Karpas-422 (cell line): ENCODE results near the gene SPINK8. TPM values are rescaled to one million over a fixed set of nuclear protein-coding genes. Genes with fewer than 3 reads are reported as not detected.

Source experiments
- DNase-seq: peaks from one replicate; pipeline ENCODE4 v3.0.0-alpha.2; 2015
- H2AFZ ChIP-seq: fragments of 200-600 bp; sonication (generic); 2 replicates; pipeline ENCODE4 v1.6.1; 2014; ENCODE audit warnings: antibody characterized with exemption, low read length, mixed read lengths
- H3K27ac ChIP-seq: fragments of 200-600 bp; sonication (generic); 2 replicates; pipeline ENCODE4 v1.5.1; 2014; ENCODE audit warnings: mild to moderate bottlenecking, low read length, moderate library complexity
- H3K27me3 ChIP-seq: fragments of 200-600 bp; sonication (generic); 2 replicates; pipeline ENCODE4 v1.6.1; 2014; ENCODE audit warnings: low read length, mixed read lengths
- H3K36me3 ChIP-seq: fragments of 200-600 bp; sonication (generic); 2 replicates; pipeline ENCODE4 v1.6.1; 2014; ENCODE audit warnings: low read length, mixed read lengths; ENCODE audit not compliant: insufficient read depth
- H3K4me1 ChIP-seq: fragments of 200-600 bp; sonication (generic); 2 replicates; pipeline ENCODE4 v1.6.1; 2014; ENCODE audit warnings: mild to moderate bottlenecking, low read length, mixed read lengths
- H3K4me2 ChIP-seq: fragments of 200-600 bp; sonication (generic); 2 replicates; pipeline ENCODE4 v1.6.1; 2014; ENCODE audit warnings: low read length, low read depth, mild to moderate bottlenecking; ENCODE audit not compliant: poor library complexity, severe bottlenecking
- H3K4me3 ChIP-seq: fragments of 200-600 bp; sonication (generic); 2 replicates; pipeline ENCODE4 v1.5.1; 2014; ENCODE audit warnings: mild to moderate bottlenecking, antibody characterized with exemption, low read length, mixed read lengths
- H3K79me2 ChIP-seq: fragments of 200-600 bp; sonication (generic); 2 replicates; pipeline ENCODE4 v1.6.1; 2014; ENCODE audit warnings: mild to moderate bottlenecking, low read length, mixed read lengths
- H3K9ac ChIP-seq: fragments of 200-600 bp; sonication (generic); 2 replicates; pipeline ENCODE4 v1.6.0; 2014; ENCODE audit warnings: low read length
- H3K9me2 ChIP-seq: fragments of 200-600 bp; sonication (generic), shearing (Covaris generic); replicated peaks from 2 replicates; pipeline ENCODE4 v1.6.0; 2014; ENCODE audit warnings: mild to moderate bottlenecking, low read length, moderate library complexity; ENCODE audit not compliant: insufficient read depth
- H3K9me3 ChIP-seq: fragments of 300-700, 200-600 bp; sonication (generic); 2 replicates; pipeline ENCODE4 v1.6.1; 2014; ENCODE audit warnings: low read length, mixed read lengths
- H4K20me1 ChIP-seq: fragments of 200-600 bp; sonication (generic); 2 replicates; pipeline ENCODE4 v1.6.1; 2014; ENCODE audit warnings: mild to moderate bottlenecking, antibody characterized with exemption, low read length, low read depth; ENCODE audit not compliant: insufficient read depth
- total RNA-seq: library from RNA; depleted of rRNA; stranded (reverse); fragments of >200 nt; shearing (Covaris generic); gene quantifications from 2 replicates; pipeline ENCODE4 v1.2.3, GENCODE V29; 2014; ENCODE audit warnings: low replicate concordance

SPINK8 gene
- total RNA-seq, 1 experiment from 2014 or later: not detected

GRCh38 chr3:48306860-48307530 is 26.5 kb downstream of the SPINK8 start:
- Histone ChIP-seq H3K27ac (no peak overlapping the region), H3K9ac (no peak overlapping the region; the same call in 1 of the 2 replicates), H3K4me3 (no peak overlapping the region), H3K4me2 (peak overlapping the region; percentile 38), H2AFZ (peak overlapping the region; percentile 47), H3K79me2 (no peaks in the 10 kb centered on the region; the same call in 1 of the 2 replicates), H3K9me2 (no peaks in the 10 kb centered on the region), H3K4me1 (peaks cover 26% of the 10 kb centered on the region), H3K36me3 (no peaks in the 10 kb centered on the region), H4K20me1 (no peaks in the 10 kb centered on the region), H3K9me3 (no peaks in the 10 kb centered on the region), H3K27me3 (no peaks in the 10 kb centered on the region)
- peak; percentile 51 for DNase-seq

DNA sequence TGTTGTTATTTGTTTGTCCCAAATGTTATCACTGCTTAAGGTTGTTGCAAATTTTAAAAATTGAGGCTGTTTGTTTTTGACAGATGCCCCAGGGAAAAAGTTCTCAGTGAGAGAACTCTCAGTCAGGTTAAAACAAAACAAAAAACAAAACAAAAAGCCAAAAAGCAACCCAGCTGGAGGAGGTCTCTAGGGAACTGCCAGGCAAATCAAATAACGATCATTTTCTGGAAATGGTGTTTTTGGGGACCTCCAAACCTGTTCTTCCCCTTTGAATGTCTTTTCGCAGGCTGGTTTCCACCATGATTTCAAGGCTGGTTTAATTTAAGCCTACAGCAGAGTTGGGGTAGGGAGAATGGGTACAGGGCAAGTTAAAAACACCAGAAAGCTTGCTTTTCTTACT is 27.2 kb downstream of the SPINK8 start:
- Histone ChIP-seq H2AFZ (peak overlapping the region; percentile 47; the same call in 1 of the 2 replicates), H3K36me3 (no peaks in the 10 kb centered on the region), H3K27ac (no peak overlapping the region), H3K27me3 (no peaks in the 10 kb centered on the region), H3K9ac (no peak overlapping the region; the same call in 1 of the 2 replicates), H3K9me3 (no peaks in the 10 kb centered on the region), H3K4me3 (no peak overlapping the region), H3K4me1 (peaks cover 31% of the 10 kb centered on the region), H3K9me2 (no peaks in the 10 kb centered on the region), H3K4me2 (peak overlapping the region; percentile 38), H4K20me1 (no peaks in the 10 kb centered on the region), H3K79me2 (peaks cover 4% of the 10 kb centered on the region; the same call in 1 of the 2 replicates)
- no peak for DNase-seq

DNA sequence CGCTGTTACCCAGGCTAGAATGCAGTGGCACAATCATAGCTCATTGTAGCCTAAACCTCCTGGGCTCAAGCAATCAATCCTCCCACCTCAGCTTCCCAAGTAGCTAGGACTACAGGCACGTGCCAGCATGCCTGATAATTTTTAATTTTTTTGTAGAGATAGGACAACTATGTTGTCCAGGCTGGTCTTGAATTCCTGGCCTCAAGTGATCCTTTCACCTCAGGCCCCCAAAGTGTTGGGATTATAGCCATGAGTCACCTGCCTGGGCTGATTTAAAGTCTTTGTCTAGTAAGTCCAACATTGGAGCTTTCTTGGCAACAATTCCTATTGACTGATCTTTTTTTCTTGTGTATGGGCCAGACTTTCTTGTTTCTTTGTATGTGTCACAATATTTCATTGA is 28.1 kb downstream of the SPINK8 start:
- Histone ChIP-seq H4K20me1 (no peaks in the 10 kb centered on the region), H3K4me2 (no peak overlapping the region), H3K36me3 (no peaks in the 10 kb centered on the region), H3K4me3 (no peak overlapping the region), H3K27me3 (no peaks in the 10 kb centered on the region), H3K4me1 (peaks cover 35% of the 10 kb centered on the region), H3K9me3 (no peaks in the 10 kb centered on the region), H3K9me2 (no peaks in the 10 kb centered on the region), H3K27ac (no peak overlapping the region), H2AFZ (no peak overlapping the region), H3K9ac (no peak overlapping the region), H3K79me2 (peaks cover 9% of the 10 kb centered on the region)
- no peak for DNase-seq

- H3K9me3 ChIP-seq: no peaks in the 10 kb centered on the region
- H3K9me2 ChIP-seq: no peaks in the 10 kb centered on the region
- no peak overlapping the region for H3K4me2 ChIP-seq
- no peak for DNase-seq
- H3K9ac ChIP-seq: no peak overlapping the region
- H3K27me3 ChIP-seq: no peaks in the 10 kb centered on the region
- no peak overlapping the region for H3K27ac ChIP-seq
- H3K79me2 ChIP-seq: peaks cover 31% of the 10 kb centered on the region
- no peak overlapping the region for H3K4me3 ChIP-seq
- H4K20me1 ChIP-seq: no peaks in the 10 kb centered on the region
- no peak overlapping the region for H2AFZ ChIP-seq
- peaks cover 41% of the 10 kb centered on the region for H3K4me1 ChIP-seq
- peaks cover 3% of the 10 kb centered on the region; the same call in 1 of the 2 replicates for H3K36me3 ChIP-seq
Observed at GRCh38 chr3:48303021-48303420, 30.4 kb downstream of the SPINK8 start.

DNA sequence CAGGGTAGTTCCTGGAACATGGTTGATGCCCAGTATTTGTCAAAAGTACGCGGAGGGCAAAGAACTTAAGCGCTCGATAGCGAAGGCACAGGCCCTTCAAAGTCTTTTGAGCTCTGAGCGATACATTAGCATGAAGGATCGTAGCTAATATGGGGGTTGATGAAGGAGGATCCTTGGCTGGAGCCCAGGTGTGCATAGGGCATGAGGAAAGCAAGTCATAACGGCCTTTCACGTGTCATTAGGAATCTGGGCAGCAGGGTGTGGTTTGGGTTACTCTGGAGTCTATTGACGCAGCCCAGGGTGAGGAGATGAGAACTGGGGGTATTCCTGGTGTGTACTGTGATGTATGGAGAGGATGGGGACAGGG is 31.7 kb downstream of the SPINK8 start:
- Histone ChIP-seq H3K9ac (peak overlapping the region; percentile 89), H2AFZ (peak overlapping the region; percentile 28; the same call in 1 of the 2 replicates), H3K4me3 (peak overlapping the region; percentile 87), H3K79me2 (peaks cover 33% of the 10 kb centered on the region), H3K4me2 (peak overlapping the region; percentile 91), H3K9me3 (no peaks in the 10 kb centered on the region), H3K36me3 (peaks cover 10% of the 10 kb centered on the region; the same call in 1 of the 2 replicates), H3K27me3 (no peaks in the 10 kb centered on the region), H3K27ac (peak overlapping the region; percentile 75), H4K20me1 (no peaks in the 10 kb centered on the region), H3K9me2 (no peaks in the 10 kb centered on the region), H3K4me1 (peaks cover 34% of the 10 kb centered on the region)
- DNase-seq: peak; percentile 65

- peak; percentile 96 for DNase-seq
- peak within 1 kb of the TSS; percentile 88 for H2AFZ ChIP-seq
- peak within 1 kb of the TSS; percentile 87 for H3K4me3 ChIP-seq
- H3K4me1 ChIP-seq: peaks cover 28% of the 10 kb centered on the region
- H3K9ac ChIP-seq: peak within 1 kb of the TSS; percentile 89
- no peaks in the 10 kb centered on the region for H3K9me2 ChIP-seq
- peaks cover 33% of the 10 kb centered on the region for H3K79me2 ChIP-seq
- no peaks in the 10 kb centered on the region for H3K27me3 ChIP-seq
- H3K4me2 ChIP-seq: peak within 1 kb of the TSS; percentile 91
- no peaks in the 10 kb centered on the region for H3K9me3 ChIP-seq
- H3K27ac ChIP-seq: peak within 1 kb of the TSS; percentile 75
- H4K20me1 ChIP-seq: no peaks in the 10 kb centered on the region
- peaks cover 10% of the 10 kb centered on the region; the same call in 1 of the 2 replicates for H3K36me3 ChIP-seq
Observed at GRCh38 chr3:48301020-48301799, 32.3 kb downstream of the SPINK8 start, which contains the start of gene NME6. Gene NME6, minus strand, starts transcription at chr3:48301367.

GRCh38 chr3:48299746-48300712 is 33.4 kb downstream of the SPINK8 start:
- Histone ChIP-seq H3K27me3 (no peaks in the 10 kb centered on the region), H3K9me3 (no peaks in the 10 kb centered on the region), H3K4me2 (peak overlapping the region; percentile 91), H3K27ac (peak overlapping the region; percentile 75), H3K4me1 (peaks cover 25% of the 10 kb centered on the region), H3K9ac (peak overlapping the region; percentile 89), H4K20me1 (no peaks in the 10 kb centered on the region), H3K9me2 (no peaks in the 10 kb centered on the region), H3K36me3 (peaks cover 12% of the 10 kb centered on the region; the same call in 1 of the 2 replicates), H3K79me2 (peaks cover 33% of the 10 kb centered on the region), H3K4me3 (peak overlapping the region; percentile 87), H2AFZ (peak overlapping the region; percentile 88; the same call in 1 of the 2 replicates)
- DNase-seq: peak; percentile 83
